ENCODE measurements around the gene OPN1LW. TPM values are rescaled to one million over a fixed set of nuclear protein-coding genes. Genes with fewer than 3 reads are reported as not detected.

OPN1LW gene
- total RNA-seq, 1 experiment from 2014 or later: not detected

- H3K4me1 ChIP-seq (ENCODE audit: control insufficient read depth in 1 of 2, insufficient read depth in 2 of 2, low read length in 2 of 2): peaks cover 0 to 4% of the 10 kb centered on the region in 2 experiments; a peak in 1 of 4 replicates
- no peaks in the 10 kb centered on the region for H3K9me3 ChIP-seq (ENCODE audit: control insufficient read depth in 1 of 2, insufficient read depth in 1 of 2, low read depth in 1 of 2, low read length in 2 of 2)
- no peaks in the 10 kb centered on the region for H3K36me3 ChIP-seq (ENCODE audit: control insufficient read depth in 1 of 2, insufficient read depth in 2 of 2, low read length in 2 of 2)
- POLR2A ChIA-PET: no interaction called here
- BruUV-seq (replicated peaks): no TSS peak
- no peak overlapping the region for H3K27ac ChIP-seq (ENCODE audit: low read depth, low read length)
- H3K4me2 ChIP-seq (ENCODE audit: low read length): no peak overlapping the region
- RAD21 ChIA-PET (ENCODE audit: low non-redundant PET in 1 of 2, low total read pairs in 2 of 2, uncharacterized antibody in 2 of 2, unreplicated experiment in 2 of 2): no interaction called here
- H4K20me1 ChIP-seq (ENCODE audit: insufficient read depth): no peaks in the 10 kb centered on the region
- no peak for DNase-seq (ENCODE audit: low read depth, low spot score)
- H2AFZ ChIP-seq (ENCODE audit: low read depth, low read length, poor library complexity, severe bottlenecking): no peak overlapping the region
- H3K9me2 ChIP-seq (ENCODE audit: insufficient read depth): no peaks in the 10 kb centered on the region
- intact Hi-C loops (cut with micrococcal nuclease): no loop called here
- no peaks in the 10 kb centered on the region for H3K27me3 ChIP-seq (ENCODE audit: insufficient read depth, low read length)
- no peak for ATAC-seq
- CTCF ChIA-PET: no interaction called here
- TF ChIP-seq EGR1 (IDR thresholded peaks at IDR 0.05; ENCODE audit: low read depth) (no peak), ZNF274 (IDR thresholded peaks at IDR 0.05; ENCODE audit: low read depth, low read length) (no peak), CEBPB (IDR thresholded peaks at IDR 0.05; ENCODE audit: low read depth) (no peak), CTCF (IDR thresholded peaks at IDR 0.05 in 2 of 3, conservative IDR thresholded peaks at IDR 0.05 in 1 of 3; ENCODE audit: borderline replicate concordance in 1 of 3, insufficient read depth in 1 of 3, low read depth in 2 of 3, low read length in 2 of 3) (no peak), YY1 (IDR thresholded peaks at IDR 0.05; ENCODE audit: extremely low read depth, insufficient replicate concordance, low read depth, low read length) (no peak), POLR2AphosphoS5 (IDR thresholded peaks at IDR 0.05; ENCODE audit: low read depth, low read length) (no peak), FOSL1 (IDR thresholded peaks at IDR 0.05; ENCODE audit: low read depth) (no peak), SRF (IDR thresholded peaks at IDR 0.05; ENCODE audit: low read depth) (no peak), SIN3A (IDR thresholded peaks at IDR 0.05; ENCODE audit: low read depth) (no peak), POLR2A (IDR thresholded peaks at IDR 0.05; ENCODE audit: borderline replicate concordance, extremely low read depth, insufficient read depth, insufficient read length) (no peak), TCF7L2 (IDR thresholded peaks at IDR 0.05; ENCODE audit: borderline replicate concordance, extremely low read depth, insufficient read depth, insufficient read length) (no peak), JUND (IDR thresholded peaks at IDR 0.05) (no peak), ZFX (IDR thresholded peaks at IDR 0.05) (no peak), ATF3 (IDR thresholded peaks at IDR 0.05) (no peak), REST (IDR thresholded peaks at IDR 0.05; ENCODE audit: low read depth) (no peak), SP1 (IDR thresholded peaks at IDR 0.05; ENCODE audit: low read depth) (no peak), CBX3 (IDR thresholded peaks at IDR 0.05; ENCODE audit: low read depth) (no peak)
- no peak overlapping the region for H3K9ac ChIP-seq (ENCODE audit: low read length)
- no peak overlapping the region for H3K4me3 ChIP-seq (replicated peaks in 1 of 2; ENCODE audit: low read depth in 1 of 2, low read length in 2 of 2)
- H3K79me2 ChIP-seq (ENCODE audit: insufficient read depth, low read length): no peaks in the 10 kb centered on the region
These were observed 12.1 kb upstream of the OPN1LW start for GRCh38 chrX:154131955-154132354.
